Activated CD4-positive, alpha-beta T cell treated with anti-CD3 and anti-CD28 coated beads for 1 hour (primary cell): ENCODE measurements around the gene SLC27A2.
"Not testable (repeated sequence)": the region's sequence is repeated elsewhere in the genome, so short reads cannot be mapped to it uniquely, and the experiment has no call there.

Experiments used
- DNase-seq: peaks from one replicate; pipeline ENCODE4 v3.0.0-alpha.2; 2020

The SLC27A2 gene

DNA sequence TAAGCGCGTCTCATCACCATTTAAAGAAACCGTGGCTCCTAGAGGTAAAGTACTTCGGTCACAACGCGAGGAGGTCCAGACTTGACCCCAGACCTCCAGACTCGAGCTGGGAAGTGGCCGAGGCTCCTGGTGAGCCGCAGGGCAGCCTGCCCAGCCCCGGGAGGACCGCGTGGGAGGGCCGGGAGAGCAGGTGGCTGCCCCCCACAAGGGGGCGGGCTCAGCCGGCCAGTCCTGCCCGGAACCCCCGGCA lies at the start of gene SLC27A2:
Gene SLC27A2, plus strand, starts transcription at position 228 of the 250 bp plus-strand sequence. CDS start 232 bp downstream, outside the sequence.
- DNase-seq = no peak

DNA sequence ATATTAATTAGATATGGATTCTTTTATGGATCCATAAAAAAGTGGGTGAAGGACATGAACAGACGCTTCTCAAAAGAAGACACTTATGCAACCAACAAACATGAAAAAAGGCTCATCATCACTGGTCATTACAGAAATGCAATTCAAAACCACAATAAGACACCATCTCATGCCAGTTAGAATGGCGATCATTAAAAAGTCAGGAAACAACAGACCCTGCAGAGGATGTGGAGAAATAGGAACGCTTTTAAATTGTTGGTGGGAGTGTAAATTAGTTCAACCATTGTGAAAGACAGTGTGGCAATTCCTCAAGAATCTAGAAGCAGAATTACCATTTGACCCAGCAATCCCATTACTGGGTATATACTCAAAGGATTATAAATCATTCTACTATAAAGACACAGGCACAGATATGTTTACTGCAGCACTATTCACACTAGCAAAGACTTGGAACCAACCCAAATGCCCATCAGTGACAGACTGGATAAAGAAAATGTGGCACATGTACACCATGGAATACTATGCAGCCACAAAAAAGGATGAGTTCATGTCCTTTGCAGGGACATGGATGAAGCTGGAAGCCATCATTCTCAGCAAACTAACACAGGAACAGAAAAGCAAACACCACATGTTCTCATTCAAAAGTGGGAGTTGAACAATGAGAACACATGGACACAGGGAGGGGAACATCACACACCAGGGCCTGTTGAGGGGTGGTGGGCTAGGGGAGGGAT lies 49.6 kb upstream of the SLC27A2 start:
- DNase-seq = not testable (repeated sequence)

- DNase-seq = no peak
Measured at GRCh38 chr15:50134524-50135024, 47.4 kb upstream of the SLC27A2 start.

DNA sequence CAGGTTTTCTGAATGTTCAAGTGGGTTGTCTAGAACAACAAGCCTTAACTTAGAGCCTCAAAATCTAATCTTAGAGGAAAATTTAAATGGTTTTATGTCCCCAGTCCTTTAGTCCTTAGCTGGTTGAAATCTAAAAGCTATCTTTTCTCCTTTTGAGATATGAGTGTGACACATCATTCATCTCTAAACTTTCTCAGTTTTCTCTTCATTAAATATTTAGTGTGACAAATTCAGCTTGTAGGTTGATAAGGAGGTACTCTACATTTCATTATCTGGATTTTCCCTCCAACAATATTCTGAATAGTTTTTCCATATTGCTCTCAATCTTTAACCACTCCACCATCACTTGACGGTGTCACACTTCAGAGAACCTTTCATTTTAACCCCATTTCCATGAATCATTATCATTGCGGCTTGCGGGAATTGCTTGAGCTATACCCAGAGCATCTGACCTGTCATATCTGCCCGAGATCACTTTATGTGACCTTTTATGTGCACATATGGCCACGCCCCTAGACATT lies 46.9 kb upstream of the SLC27A2 start:
- no peak for DNase-seq

- DNase-seq = no peak
Measured at GRCh38 chr15:50137330-50137761, 44.6 kb upstream of the SLC27A2 start.

GRCh38 chr15:50137893-50138292 lies 44.1 kb upstream of the SLC27A2 start:
- DNase-seq = no peak

DNA sequence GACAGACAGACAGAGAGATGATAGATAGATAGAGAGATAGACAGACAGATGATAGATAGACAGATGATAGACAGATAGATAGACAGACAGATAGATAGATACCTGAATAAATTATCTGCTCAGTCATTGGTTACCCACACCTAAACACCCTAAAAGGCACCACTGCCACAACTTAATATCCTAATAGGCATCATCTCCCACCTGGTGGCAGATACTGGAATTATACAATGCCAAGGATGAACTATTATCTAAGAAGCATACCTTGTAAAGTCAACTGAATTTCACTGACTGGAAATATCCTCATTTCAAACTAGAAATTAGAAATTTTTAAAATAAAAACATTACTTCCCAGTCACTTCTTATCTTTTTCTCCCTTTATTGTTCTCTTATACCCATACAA lies 43.6 kb upstream of the SLC27A2 start:
- no peak for DNase-seq

DNA sequence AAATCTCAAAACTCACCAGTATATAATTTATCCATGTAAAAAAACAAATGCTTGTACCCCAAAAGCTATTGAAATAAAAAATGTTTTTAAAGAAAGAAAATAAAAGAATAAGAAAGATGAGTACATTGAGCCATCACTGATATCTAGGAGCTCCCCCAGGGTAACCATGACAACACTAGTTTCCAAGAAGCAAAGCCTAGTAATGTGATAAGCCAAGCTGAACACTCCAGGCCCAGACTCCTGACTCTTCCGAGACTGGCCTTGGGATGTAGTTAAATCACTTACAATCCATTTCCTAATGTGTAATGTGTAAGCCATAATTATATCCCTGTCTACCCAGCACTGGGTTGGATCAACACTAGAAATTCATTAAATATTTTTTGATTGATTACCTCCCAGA lies 41.9 kb upstream of the SLC27A2 start:
- DNase-seq = no peak

DNA sequence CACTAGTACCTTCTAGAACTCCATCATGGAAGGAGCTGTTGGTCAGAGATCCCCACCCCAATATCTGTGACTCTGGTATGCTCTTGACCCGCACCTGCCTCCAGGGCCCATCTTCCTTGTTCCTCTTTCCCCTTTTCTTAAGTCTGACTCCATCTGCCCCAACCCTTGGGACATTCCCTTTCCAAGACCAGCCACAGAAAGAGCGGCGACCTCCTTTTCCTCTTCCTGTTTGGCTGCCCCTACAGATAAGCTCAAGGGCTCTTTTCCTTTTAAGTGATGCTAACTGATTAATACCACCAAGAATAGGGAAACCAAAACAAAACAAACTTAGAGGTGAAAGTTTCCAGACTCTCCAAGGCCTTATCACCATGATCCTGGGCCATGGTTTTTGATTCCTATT lies 41.0 kb upstream of the SLC27A2 start:
- no peak for DNase-seq

DNA sequence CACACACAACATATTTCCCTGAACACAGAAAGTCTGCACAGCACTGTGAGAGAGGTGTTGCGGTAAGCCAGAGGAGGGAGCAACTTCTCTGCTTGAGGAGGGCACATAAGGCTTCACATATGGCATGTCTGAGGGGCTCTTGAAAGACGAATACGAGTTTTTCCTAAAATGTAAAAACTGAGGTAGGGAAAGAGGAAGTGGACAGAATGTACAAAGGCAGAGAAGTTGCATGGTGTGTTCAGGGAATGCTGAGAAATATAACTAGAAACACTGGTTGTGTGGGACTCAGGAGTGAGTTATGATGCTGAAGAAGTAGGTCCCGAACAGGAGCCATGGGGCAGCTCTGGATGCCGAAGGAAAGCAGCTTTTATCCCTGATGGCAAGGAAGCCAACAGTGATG lies 40.1 kb upstream of the SLC27A2 start:
- no peak for DNase-seq

- DNase-seq = no peak
Measured at GRCh38 chr15:50143255-50143860, 38.6 kb upstream of the SLC27A2 start.

- DNase-seq = no peak
Measured at GRCh38 chr15:50144341-50145120, 37.5 kb upstream of the SLC27A2 start.

DNA sequence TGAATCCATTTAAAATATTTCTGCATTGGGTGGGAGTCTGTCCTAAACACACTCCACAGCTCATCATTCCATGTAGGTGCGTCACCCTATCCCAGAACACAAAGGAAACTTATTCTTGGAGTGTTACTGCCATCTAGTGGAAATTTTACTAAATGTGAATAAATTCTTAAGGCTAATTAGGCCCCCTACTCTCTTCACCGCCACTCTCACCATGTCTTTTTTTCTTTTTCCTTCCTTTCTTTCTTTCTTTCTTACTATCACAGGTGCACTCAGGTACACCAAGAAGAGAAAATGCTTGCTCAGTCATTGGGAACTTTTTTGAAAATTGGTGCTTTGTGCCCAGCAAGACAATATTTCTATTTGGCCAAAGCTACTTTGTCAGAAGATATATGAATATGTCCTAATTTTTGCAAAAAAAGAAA lies 36.5 kb upstream of the SLC27A2 start:
- no peak for DNase-seq

DNA sequence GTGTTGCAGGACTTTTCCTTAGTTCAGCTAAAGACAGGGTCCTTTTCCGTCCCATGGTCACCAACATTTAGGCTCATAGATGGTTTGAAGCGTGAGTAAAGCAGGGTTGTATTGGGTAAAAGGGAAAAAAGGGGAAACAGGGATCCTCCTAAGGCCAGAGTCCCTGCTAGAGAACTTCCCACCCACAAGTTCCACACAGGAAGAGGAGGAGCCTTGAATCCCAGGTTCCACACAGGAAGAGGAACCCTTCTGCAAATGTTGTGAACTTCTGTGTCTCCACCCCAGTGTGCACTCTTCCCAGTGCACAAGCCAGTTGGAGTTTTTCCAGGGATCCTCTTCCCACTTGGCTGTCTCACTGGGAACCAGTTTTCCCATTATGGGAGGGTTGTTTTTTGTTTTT lies 35.4 kb upstream of the SLC27A2 start:
- DNase-seq = no peak

GRCh38 chr15:50148362-50148963 lies 33.5 kb upstream of the SLC27A2 start:
- no peak for DNase-seq

DNA sequence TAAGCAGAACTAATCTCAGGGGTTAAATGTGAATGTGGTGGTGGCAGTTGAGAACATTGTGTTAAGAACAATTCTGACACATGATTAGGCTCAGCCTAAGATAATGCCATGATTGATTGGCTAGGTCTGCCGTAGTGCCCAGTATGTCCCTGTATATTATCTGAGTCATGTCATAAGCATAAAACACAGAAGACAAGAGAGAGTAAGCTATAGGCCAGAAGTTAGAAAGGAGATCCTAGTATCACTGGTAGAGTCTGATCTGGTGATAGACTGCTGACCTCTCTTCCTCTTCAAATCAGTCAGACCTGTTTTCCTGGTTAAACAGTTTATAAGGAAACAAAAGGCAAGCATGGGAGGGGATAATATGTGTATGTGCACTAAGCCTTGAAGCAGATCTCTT lies 32.9 kb upstream of the SLC27A2 start:
- DNase-seq = no peak

DNA sequence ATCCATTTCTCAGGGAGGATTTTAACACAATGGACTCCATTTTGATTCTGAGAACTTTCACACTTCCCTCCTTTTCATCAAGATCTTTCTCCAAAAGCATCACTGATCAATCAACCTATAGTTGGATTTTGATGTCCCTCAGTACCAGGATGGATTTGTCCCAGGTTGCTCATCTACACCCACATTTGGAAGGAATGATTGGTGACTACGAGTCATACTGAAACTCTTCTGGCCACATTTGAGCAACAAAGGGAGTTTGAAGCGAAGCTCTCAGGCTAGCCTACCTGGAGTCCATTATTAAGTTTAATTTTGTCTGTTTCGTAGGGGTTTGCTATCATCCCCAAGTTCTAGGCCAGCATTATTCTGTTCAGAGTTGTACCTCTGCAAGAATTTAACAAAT lies 31.6 kb upstream of the SLC27A2 start:
- DNase-seq = no peak

- DNase-seq = no peak
Measured at GRCh38 chr15:50150851-50151250, 31.1 kb upstream of the SLC27A2 start.

DNA sequence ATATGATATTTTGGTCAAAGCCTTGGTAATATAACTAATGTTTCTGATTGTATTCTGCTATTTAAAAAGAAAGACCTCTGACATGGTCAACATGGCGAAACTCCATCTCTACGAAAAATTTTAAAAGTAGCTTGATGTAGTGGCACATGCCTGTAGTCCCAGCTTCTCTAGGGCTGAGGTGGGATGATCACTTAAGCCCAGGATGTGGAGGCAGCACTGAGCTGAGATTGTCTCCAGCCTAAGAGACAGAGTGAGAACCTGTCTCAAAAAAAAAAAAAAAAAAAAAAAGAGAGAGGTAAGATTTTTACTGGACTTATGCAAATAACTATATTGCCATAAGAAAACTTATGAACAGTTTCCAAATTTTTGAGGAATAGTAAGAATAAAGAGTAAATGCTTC lies 30.5 kb upstream of the SLC27A2 start:
- DNase-seq = no peak

GRCh38 chr15:50158236-50158635 lies 23.8 kb upstream of the SLC27A2 start:
- not testable (repeated sequence) for DNase-seq

GRCh38 chr15:50162969-50163718 lies 18.9 kb upstream of the SLC27A2 start:
- no peak for DNase-seq

- no peak for DNase-seq
Measured at GRCh38 chr15:50163719-50164410, 18.1 kb upstream of the SLC27A2 start.
